DMS79 treated with DMSO at 0.1 percent for 48 hours (cell line): ENCODE results near the gene GJD2.

ENCODE experiments used
- DNase-seq: peaks from one replicate; lab custom pipeline; 2025; lab: John Stamatoyannopoulos, UW

The GJD2 gene

DNA sequence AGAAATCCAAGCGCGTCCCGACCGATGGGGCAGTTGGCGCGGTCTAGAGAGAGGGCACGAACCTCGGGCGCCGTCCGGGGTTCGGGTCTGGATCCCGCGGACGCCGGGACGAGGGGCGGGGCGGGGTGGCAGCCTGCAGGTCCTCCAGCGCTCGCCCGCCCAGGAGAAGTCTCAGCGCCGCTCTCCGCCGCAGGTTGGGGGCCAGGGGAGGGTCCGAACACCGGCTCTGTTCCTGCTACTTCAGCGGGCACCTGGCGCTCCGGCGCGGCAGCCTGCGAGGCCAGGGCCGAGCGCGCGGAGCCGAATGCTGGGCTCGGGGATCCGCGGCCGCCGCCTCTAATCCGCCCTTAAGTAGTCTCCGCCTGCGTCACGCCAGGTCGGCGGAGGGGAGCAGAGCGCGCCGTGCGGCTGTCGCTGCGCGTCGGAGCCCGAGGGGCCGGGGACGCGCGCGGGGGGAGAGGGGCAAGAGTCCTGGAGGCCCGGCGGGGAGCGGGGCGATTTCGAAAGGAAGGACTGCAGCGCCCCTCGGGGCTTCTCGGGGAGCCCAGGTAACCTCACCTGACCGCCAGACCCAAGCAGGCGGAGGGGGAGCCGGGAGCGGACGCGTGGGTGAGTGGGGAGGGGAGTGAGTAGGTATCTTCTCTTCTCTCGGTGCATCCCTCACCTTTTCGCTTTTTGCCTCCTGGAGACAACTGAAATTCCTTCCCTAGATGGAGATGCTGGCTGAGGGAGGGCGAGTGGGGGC is at the start of gene GJD2:
TSS of gene GJD2 (minus strand) at position 325 of the 745 bp plus-strand sequence. CDS start 510 bp downstream, outside the sequence.
- no peak for DNase-seq

DNA sequence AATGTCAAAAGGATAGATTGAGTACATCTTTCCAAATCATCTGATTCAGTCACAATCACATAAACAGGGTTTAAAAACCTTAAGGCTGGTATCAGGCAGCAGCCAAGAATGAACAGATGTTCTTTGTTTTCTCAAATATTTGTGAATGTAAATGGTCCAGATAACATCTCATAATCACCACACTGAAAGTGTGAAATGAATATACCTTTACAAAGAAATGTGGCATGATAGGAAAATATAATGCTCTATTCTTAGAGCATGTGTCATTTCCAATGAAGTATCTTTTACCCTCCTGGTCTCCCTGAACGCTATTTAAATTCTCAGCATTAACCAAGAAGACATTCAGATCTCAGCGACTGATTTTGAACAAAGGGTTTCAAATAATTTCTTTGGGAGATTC is 49.3 kb upstream of the GJD2 start:
- DNase-seq: no peak

DNA sequence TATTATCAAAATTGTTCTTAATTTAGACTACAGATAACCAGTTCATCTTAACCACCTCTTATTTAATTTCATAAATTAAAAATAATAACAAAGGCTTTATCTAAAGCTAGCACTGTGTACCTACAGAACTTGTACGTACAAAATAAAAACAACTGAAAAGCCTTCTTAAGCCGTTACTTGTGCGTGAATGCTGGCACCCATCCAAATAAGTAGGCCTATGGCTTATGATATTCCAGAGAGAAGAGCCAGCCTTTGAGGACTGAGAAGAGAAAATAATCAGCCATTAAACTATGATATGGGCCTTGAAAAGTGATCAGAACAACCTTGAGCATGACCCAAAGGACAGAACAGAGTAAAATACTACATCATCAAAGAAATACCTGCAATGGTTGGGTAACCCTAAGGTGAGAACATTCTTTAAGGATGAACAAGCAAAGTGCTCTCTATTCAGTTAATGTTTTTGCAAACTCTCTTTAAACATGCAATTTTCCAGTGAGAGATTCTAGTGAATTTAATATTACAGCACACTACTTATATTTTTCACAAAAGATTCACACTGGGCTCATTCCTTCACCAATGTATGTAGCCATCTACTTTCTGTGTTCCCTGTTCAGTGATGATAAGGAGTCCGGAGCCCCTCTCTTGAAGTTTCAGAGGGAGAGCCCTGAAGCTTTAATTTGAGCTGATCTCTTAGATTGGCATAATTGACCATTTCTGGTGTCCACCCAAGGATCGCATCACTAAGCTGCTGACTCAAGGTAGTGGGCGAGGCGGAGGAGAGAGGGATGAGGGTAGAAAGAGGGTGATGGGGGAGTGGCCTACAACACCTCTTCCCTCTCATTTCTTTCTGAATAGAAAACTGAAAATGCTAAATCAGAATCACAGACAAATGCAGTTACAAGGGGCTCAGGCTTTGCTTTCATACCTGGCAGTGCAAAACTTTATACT is 48.3 kb upstream of the GJD2 start:
- DNase-seq: no peak

DNA sequence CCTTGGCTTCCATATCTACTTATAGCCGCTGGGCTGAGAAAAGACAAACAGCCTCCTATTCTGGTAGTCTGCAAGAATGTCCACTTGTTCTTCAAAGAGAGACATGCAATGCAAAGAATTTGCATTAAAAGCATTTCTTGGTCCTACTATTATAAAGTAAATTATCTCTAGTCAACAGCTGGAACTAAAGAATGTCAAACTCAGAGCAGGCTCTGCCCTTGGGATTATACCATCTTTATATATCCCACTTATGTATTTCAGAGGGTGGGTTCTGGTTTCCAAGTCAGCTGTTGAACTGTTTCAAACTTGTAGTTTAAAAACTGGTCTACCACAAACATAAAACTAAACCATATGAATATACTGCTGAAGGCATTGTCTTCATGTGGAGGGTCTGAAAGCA is 47.6 kb upstream of the GJD2 start:
- no peak for DNase-seq

DNA sequence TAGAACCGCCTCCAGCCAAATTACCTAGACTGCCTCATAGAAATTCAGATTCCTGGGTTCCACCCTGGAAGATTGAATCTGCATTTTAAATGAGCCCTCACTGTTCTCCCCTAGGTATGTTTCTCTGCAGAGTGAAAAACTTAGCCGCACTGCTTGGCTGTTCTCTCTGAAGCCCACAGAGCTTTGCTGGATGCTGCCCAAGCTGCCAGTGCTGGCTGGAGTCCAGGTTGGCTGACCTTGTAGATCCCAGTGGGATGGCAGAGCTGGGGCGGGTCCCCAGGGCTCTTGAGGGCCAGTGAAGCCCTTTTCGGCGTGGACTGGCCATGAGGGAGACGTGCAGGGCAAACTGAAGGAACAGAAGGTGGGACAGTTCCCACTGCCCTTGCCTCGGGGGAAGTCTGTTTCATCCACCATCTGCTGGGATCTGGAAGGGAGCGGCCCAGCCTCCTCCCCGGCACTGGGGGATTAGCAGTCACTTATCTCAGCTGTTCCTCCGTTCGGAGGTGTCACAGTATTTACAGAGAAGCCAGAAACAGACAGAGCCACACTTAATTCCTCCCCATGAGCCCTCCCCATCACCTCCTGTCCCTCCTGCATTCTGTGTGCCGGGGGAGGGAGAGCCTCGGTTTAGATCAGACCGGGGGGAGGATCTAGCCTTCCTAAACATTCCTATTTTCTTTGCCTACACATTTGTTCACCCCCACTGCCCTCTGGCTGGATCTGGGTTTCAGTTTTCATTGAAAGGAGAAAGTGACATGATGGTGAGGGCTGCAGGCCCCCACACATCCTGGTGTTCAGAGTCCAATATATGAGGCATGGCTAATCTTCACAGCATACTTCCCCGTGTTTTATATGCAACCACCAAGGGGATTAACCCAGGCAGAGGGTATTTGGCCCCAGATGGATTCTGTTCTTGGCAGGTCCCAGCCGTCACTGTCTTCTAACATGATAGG is 44.6 kb upstream of the GJD2 start:
- peak; percentile 6 for DNase-seq

DNA sequence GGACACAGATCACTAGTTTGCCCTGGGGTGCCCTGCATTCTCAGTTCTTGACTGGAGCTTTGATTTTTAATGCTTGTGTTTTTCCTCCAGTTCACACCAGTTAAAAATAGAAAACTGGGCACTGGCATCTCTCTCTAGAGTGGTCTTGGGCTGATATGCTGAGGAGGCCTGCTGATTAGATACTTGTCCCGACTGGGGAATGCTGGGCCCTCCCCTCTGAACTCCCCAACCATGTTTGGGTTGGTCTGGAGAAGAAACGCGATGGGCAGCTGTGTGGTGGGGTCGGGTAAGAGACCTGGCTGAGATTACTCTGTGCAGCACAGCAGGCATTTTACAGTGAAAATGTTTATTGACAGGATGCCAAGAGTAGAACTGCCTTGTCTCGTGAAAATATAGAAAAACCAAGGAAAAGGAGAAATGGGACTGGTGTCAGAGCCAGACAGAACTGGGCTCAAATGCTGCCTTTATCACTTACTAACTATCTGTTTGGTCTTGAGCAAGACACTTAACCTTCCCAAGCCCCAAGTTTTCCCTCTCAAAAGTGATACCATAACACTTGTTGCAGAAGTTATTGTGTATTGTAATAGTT is 42.1 kb upstream of the GJD2 start:
- no peak for DNase-seq

DNA sequence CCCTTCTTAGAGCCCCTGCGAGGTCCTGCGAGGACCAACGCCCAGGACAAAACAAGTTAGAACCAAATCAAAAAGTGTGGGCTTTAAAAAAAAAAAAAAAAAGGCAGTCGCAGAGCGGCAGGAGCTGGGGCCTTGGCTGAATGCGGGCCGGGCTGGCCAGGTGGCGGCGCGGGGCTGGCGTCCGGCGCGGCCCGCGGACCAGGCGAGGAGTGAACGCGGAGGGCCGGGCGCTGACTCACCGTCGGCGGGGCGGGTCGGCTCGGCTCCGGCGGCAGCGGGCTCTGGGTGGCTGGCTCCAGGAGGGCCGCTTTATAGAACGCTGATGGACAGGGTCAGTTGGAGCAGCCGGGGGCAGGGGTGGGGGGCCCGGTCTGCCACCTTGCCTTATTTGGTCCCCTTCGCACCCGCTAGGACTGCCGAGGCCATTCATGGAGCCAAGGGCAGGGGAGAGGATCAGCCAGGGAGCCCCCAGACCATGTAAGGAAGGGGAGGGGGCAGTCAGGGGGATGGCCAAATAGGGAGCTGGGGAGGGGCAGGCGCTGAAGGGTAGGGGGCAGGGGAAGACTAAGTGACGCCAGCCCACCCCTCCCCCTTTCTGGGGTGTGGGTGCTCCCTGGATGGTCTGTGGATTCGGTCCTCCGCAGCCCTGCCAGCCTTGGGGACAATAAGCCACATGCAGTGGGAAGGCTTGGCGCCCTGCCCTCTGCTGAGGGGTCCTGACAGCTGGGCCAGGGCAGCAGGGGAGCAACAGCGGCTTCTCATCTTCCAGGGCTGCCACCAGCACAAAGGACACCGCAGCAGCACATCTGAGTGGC is 40.7 kb upstream of the GJD2 start, which contains the start of gene ACTC1:
TSS of gene ACTC1 (minus strand) at position 283 of the 815 bp plus-strand sequence. CDS start 741 bp downstream, outside the sequence.
- DNase-seq: no peak

DNA sequence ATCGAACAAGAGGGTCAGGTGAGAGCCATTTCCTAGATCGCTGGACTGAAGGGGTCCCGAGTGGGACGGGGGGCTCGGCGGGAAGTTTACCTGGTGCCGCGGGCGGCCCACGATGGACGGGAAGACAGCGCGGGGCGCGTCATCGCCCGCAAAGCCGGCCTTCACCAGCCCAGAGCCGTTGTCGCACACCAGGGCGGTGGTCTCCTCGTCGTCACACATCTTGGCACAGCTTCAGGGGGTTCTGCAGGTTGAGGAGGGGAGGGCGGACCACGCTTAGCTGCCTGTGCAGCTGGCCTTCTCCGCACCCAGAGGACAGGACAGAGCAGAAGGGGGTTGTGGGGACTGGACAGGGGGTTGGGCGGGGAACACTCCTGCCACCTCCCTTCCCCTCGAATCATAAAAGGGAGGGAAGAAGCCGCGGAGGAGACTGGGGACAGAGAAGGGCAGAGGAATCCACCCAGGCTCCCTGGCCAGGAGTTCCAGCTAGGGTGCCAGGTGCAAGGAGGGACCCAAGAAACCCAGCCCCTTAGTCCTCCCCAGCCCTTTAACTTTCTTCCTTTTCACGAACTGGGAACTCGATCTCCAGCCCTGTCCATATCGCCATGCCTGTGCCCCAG is 39.9 kb upstream of the GJD2 start:
- DNase-seq: no peak

DNA sequence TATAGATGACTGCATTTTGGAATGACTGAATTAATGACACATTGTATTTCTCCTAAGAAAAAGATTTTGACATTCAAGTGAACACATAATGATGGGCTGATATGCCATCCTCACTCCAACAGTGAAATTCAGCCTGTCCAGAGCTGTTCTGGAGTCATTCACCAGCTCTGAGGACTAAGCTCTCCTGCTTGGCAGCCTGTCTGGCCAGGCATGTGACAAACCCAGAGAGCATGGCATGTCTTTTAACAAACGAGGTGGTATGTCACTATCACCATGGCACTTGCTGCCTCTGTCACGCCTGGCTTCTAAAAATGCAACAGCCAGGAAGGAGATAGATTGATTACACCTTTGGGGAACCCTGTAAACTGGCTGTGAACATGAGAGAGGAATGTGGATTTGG is 39.1 kb upstream of the GJD2 start:
- DNase-seq: no peak

DNA sequence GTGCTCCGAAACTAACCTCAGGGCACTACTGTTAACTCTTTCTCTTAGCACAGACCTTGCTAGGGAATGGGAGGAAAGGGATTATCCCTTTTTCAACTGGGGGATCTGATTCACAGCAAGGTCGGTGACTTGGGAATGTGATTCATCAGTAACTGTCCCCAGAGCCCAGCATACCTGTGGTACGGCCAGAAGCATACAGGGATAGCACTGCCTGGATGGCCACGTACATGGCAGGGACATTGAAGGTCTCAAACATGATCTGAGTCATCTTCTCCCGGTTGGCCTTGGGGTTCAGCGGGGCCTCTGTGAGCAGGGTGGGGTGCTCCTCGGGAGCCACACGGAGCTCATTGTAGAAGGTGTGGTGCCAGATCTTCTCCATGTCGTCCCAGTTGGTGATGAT is 38.3 kb upstream of the GJD2 start:
- DNase-seq: no peak

DNA sequence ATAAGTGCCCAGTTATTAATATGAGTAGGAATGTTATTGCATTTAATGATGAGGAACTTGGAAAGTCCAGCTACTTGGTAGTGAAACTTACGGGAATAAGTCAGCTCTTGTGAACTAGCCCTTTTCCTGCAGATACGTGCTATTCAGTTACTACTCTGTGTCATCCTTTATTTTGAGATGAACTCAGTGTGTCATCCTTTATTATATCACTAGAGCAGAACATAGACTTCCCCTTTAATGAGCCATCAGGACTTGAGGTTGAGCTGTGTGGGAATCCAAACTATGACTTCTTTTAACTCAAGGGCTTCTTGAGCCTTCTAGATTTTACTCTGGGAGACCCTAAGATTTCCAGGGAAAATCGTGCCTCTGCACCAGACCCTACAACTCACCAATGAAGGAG is 36.9 kb upstream of the GJD2 start:
- no peak for DNase-seq

DNA sequence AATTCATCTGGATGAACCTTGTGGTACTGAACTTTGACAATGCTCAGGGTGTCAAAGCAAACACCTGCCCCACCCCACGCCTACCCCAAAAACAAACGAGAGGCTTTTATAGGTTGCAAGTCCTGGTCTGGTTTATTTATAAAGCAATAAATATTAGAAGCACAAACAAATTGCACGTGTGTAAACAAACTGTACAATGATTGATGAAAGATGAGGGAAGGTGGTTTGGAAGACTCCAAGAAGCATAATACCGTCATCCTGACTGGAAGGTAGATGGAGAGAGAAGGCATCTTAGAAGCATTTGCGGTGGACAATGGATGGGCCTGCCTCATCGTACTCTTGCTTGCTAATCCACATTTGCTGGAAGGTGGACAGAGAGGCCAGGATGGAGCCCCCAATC is 35.3 kb upstream of the GJD2 start:
- no peak for DNase-seq

DNA sequence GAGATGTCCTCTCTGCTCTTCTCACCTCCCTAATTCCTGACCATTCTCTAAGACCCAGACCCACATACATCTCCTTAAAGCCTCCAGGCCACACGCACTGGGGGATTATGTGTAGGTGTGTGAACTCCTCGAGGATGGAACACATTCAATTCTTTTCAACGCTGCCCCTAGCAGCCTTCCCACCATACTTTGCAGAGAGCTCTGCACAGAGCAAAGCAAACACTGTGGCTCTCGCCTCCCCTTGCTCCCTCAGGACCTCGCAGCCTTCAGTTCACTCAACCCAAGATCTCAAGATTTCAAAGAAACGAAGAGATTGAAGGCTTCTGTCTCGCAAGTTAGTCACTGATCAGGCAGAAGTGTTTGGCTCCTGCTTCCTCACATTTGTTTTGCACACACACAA is 34.5 kb upstream of the GJD2 start:
- DNase-seq: no peak

DNA sequence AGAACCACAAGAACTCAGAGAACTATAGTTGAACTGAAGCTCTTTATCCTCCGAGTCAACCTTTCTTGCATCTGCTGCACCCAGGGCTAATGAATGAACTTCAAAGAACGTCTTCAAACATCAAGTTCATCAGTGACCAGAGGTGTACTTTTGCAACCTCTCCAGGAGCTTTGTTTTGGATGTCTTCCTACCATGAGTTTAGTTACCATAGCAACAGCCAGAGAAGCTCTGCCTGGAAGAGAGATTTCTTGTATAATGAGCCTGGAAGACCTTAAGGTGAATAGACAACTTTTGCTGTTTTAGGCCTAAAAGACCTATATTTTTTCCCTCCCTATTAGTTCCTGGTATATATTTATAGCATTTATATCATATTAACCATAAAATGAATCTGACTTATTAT is 31.4 kb upstream of the GJD2 start:
- DNase-seq: no peak

DNA sequence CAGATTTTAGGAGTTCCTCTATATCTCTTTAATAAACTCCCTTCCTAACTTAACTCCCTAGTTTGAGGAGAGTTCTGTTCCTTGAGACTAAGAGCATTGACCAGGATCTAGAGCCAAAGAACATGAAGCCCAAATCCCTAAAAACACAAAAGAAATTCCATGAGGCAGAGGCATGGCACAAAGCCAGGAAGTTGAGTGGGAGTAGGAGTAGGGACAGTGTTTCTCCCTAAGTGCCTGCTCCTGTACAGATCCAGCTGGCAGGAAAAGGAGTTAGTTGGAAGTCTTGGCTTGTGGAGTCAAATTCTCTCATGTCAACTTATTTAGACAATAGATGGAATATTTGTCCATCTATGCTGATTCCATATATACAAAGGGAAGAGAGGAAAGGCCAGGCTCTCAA is 29.2 kb upstream of the GJD2 start:
- DNase-seq: no peak

DNA sequence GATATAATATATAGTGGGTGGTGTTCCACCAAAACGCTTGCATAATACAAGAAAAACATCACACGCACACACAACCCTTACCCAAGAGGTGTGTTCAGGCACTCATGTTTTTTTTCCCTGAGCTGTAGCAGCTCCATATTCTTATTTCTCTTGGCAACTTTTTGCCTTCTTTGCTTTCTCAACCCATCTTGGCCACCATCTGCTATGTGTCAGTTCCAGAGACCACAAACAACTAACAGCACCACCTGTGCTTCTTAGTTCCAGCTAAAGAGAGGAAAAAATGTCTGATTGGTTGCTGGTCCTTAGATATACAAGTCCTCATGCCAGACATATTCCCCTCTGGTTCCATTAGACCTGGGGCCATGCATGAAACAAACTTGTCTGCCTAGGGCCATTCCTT is 28.6 kb upstream of the GJD2 start:
- no peak for DNase-seq

DNA sequence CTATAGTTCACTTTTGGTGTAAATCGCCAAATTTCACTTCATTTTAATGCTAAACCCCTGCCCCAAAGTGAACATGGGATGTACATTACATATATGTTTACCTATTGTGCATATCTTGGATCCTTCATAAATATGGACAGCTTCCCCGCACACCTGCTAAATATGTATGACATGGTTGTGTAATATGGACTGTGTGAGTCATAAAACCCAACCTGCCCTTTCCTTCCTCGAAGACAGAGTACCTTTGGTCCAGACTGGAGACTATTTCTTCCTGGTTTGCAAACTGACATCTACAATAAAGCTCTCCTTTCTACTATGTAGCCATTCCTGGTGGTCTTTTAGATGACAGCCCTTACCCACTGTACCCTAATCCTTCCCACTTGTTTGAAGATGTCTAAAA is 28.1 kb upstream of the GJD2 start:
- no peak for DNase-seq

DNA sequence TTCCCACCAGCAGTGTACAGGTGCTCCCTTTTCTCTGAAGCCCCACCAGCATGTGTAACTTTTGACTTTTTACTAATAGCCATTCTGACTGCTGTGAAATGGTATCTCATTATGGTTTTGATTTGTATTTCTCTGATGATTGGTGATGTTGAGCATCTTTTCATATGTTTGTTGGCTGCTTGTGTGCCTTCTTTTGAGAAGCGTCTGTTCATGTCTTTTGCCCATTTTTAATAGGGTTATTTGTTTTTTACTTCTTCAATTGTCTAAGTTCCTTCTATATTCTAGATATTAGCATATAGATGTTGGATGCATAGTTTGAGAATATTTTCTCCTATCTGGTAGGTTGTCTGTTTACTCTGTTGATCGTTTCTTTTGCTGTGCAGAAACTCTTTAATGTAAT is 25.9 kb upstream of the GJD2 start:
- no peak for DNase-seq

DNA sequence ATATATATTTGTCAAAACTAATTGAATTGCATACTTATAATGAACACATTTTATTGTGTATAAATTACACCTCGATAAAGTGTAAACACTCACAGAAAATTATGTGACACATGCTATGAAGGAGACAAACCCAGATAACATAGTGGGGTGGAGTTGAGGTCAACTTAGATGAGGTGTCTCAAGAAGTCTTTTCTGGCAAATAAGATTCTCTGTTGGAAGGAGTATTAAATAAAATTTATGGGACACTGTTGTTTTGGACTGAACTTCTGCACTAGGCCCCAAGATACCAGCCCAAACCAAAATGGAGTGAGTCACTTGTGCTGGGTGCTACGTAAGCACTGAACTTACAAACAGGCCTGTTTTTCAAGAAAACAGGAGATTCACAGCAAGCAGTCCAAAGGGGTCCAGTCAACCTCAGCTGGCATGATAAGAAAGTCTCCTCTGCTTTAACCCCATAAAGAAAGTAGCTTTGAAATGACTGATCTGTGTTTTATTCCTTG is 21.9 kb upstream of the GJD2 start:
- no peak for DNase-seq

DNA sequence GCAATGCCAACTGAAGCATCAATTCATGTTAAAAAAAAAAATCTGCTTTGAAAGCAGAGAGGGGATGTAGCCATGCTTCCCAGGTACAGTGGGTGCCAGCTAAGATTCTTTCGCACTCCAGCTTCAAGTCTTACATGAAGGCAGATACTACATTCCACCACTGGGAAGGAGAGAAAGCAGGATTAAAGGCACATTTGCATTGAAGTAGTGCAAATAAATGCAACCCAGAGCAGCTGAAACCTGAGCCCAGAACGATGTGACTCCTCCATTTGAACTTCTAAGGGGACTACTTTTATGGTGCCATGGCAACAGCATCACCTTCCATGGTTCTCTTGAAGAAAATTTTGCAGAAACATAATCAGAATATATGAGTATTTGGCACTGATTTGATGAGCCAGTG is 19.1 kb upstream of the GJD2 start:
- DNase-seq: no peak
